ENCODE measurements around the gene AGGF1.
"Not testable (repeated sequence)": the region's sequence is repeated elsewhere in the genome, so short reads cannot be mapped to it uniquely, and the experiment has no call there.

GRCh38 chr5:77080479-77080878, 50.3 kb downstream of the AGGF1 start:
- TF ChIP-seq CTCF, POLR2AphosphoS5 (IDR thresholded peaks at IDR 0.05): not testable (repeated sequence)
